CD4-positive, alpha-beta memory T cell (primary cell): ENCODE data around the gene ATG3. TPM values are rescaled to one million over a fixed set of nuclear protein-coding genes. Genes with fewer than 3 reads are reported as not detected.

Experiments used
- CTCF ChIA-PET: fragments of 350-600 bp; sonication (Branson Sonifier 250); formaldehyde crosslinking; loops from one replicate; lab custom pipeline; 2021; ENCODE audit warnings: inconsistent platforms; ENCODE audit not compliant: partially characterized antibody; lab: Charles Lee
- POLR2A ChIA-PET: fragments of 350-600 bp; sonication (Branson Sonifier 250); formaldehyde crosslinking; loops from one replicate; lab custom pipeline; 2021; ENCODE audit not compliant: partially characterized antibody; lab: Charles Lee
- DNase-seq, 5 donors: peaks; one replicate each; pipeline versions ENCODE4 v3.0.0 to v3.0.0-alpha.2; 2020 to 2022; ENCODE audit warnings: mixed read lengths in 1 of 5
- H3K27ac ChIP-seq: one replicate; pipeline ENCODE4 v1.7.0; 2013; ENCODE audit warnings: low read depth, low read length
- H3K27me3 ChIP-seq: 2 replicates; pipeline ENCODE4 v1.7.0; 2013; ENCODE audit warnings: mild to moderate bottlenecking, low read length, moderate library complexity; ENCODE audit not compliant: insufficient read depth
- H3K36me3 ChIP-seq: 2 replicates; pipeline ENCODE4 v1.7.0; 2013; ENCODE audit warnings: mild to moderate bottlenecking, low read length, moderate library complexity; ENCODE audit not compliant: insufficient read depth
- H3K4me1 ChIP-seq: 2 replicates; pipeline ENCODE4 v1.7.0; 2013; ENCODE audit warnings: mild to moderate bottlenecking, low read length, moderate library complexity; ENCODE audit not compliant: insufficient read depth
- H3K4me3 ChIP-seq, 2 donors: one replicate each; pipeline ENCODE4 v1.7.0; 2013; ENCODE audit warnings: low read length in 2 of 2, mild to moderate bottlenecking in 1 of 2
- H3K9me3 ChIP-seq, 2 donors: one replicate each; pipeline ENCODE4 v1.7.0; 2013; ENCODE audit warnings: low read length in 2 of 2, control low read depth in 1 of 2; ENCODE audit not compliant: control insufficient read depth in 1 of 2
- H3K27ac Mint-ChIP-seq, 7 donors: one replicate each; pipeline ENCODE4 v1.8.0; 2020 to 2021; ENCODE audit warnings: mixed read lengths in 7 of 7, mild to moderate bottlenecking in 6 of 7, inconsistent platforms in 3 of 7, moderate library complexity in 3 of 7
- H3K27me3 Mint-ChIP-seq, 2 donors: one replicate each; pipeline ENCODE4 v1.8.0; 2020 to 2021; ENCODE audit warnings: mixed read lengths in 2 of 2
- H3K36me3 Mint-ChIP-seq, 2 donors: one replicate each; pipeline ENCODE4 v1.8.0; 2020 to 2021; ENCODE audit warnings: mixed read lengths in 2 of 2, inconsistent platforms in 1 of 2, mild to moderate bottlenecking in 1 of 2
- H3K4me1 Mint-ChIP-seq, 4 donors: one replicate each; pipeline ENCODE4 v1.8.0; 2020 to 2021; ENCODE audit warnings: mixed read lengths in 4 of 4, mild to moderate bottlenecking in 1 of 4
- H3K4me3 Mint-ChIP-seq, 8 donors: one replicate each; pipeline ENCODE4 v1.8.0; 2020 to 2021; ENCODE audit warnings: mixed read lengths in 8 of 8, mild to moderate bottlenecking in 7 of 8, moderate library complexity in 6 of 8, inconsistent platforms in 3 of 8
- H3K9me3 Mint-ChIP-seq, 8 donors: one replicate each; pipeline ENCODE4 v1.8.0; 2020 to 2021; ENCODE audit warnings: mixed read lengths in 8 of 8, mild to moderate bottlenecking in 5 of 8, inconsistent platforms in 3 of 8, moderate library complexity in 1 of 8
- intact Hi-C: fragments of 100-400 bp; cut with micrococcal nuclease; formaldehyde crosslinking; loops from one replicate; pipeline ENCODE4 v1.15.1; 2023
- polyA plus RNA-seq, 2 donors: library from polyadenylated mRNA; unstranded; fragments of 300-500 nt; fragmentation: Illumina TruSeq; gene quantifications; one replicate each; pipeline ENCODE4 v1.2.3, GENCODE V29; 2021
- total RNA-seq, 2 experiments: library from RNA; stranded (reverse); gene quantifications; one replicate each; pipeline ENCODE4 v1.2.3, GENCODE V29; 2021

The ATG3 gene
- total and polyA plus RNA-seq, 4 experiments from 2014 or later = 49.0 to 107 (median 62.1) TPM

GRCh38 chr3:112598731-112599130 is 37.0 kb upstream of the ATG3 start:
- Mint-ChIP-seq H3K9me3 (no peaks in the 10 kb centered on the region), H3K27ac (peak overlapping the region in 1 of 7 donors; percentile 14), H3K4me3 (no peak overlapping the region), H3K27me3 (no peaks in the 10 kb centered on the region), H3K4me1 (no peaks in the 10 kb centered on the region), H3K36me3 (peaks cover 10 to 25% of the 10 kb centered on the region in 2 donors)
- Histone ChIP-seq H3K27me3 (no peaks in the 10 kb centered on the region), H3K27ac (no peak overlapping the region), H3K4me3 (no peak overlapping the region), H3K36me3 (no peaks in the 10 kb centered on the region), H3K9me3 (no peaks in the 10 kb centered on the region), H3K4me1 (no peaks in the 10 kb centered on the region)
- intact Hi-C loops = no loop called here
- POLR2A ChIA-PET = no interaction called here
- CTCF ChIA-PET = no interaction called here
- no peak for DNase-seq

GRCh38 chr3:112597945-112598344 is 36.2 kb upstream of the ATG3 start:
- H3K27me3 Mint-ChIP-seq = no peaks in the 10 kb centered on the region
- Histone ChIP-seq H3K36me3 (no peaks in the 10 kb centered on the region), H3K4me3 (no peak overlapping the region), H3K9me3 (no peaks in the 10 kb centered on the region), H3K27ac (no peak overlapping the region), H3K27me3 (no peaks in the 10 kb centered on the region), H3K4me1 (no peaks in the 10 kb centered on the region)
- intact Hi-C loops = no loop called here
- H3K4me1 Mint-ChIP-seq = no peaks in the 10 kb centered on the region
- H3K9me3 Mint-ChIP-seq = peaks cover 0 to under 1% (median 0%) of the 10 kb centered on the region in 8 donors
- H3K4me3 Mint-ChIP-seq = no peak overlapping the region
- ChIA-PET POLR2A (no interaction called here), CTCF (interaction anchor here (0.6 kb wide), 1 partner anchor 105 kb away, joined by 3 read pairs; no protein-coding TSS in a partner anchor)
- DNase-seq = no peak
- H3K27ac Mint-ChIP-seq = no peak overlapping the region
- peaks cover 14 to 30% of the 10 kb centered on the region in 2 donors for H3K36me3 Mint-ChIP-seq

GRCh38 chr3:112594856-112595255 is 33.1 kb upstream of the ATG3 start:
- intact Hi-C loops = no loop called here
- Histone ChIP-seq H3K9me3 (no peaks in the 10 kb centered on the region), H3K36me3 (no peaks in the 10 kb centered on the region), H3K4me3 (no peak overlapping the region), H3K27me3 (no peaks in the 10 kb centered on the region), H3K27ac (no peak overlapping the region), H3K4me1 (no peaks in the 10 kb centered on the region)
- H3K4me1 Mint-ChIP-seq = peaks cover 0 to 6% (median 0%) of the 10 kb centered on the region in 4 donors
- H3K27me3 Mint-ChIP-seq = no peaks in the 10 kb centered on the region
- DNase-seq = no peak
- ChIA-PET POLR2A (no interaction called here), CTCF (interaction anchor here (1.0 kb wide), 1 partner anchor 11 kb away, joined by 3 read pairs; no protein-coding TSS in a partner anchor)
- no peak overlapping the region for H3K4me3 Mint-ChIP-seq
- no peak overlapping the region for H3K27ac Mint-ChIP-seq
- peaks cover 0 to 8% (median 3%) of the 10 kb centered on the region in 8 donors for H3K9me3 Mint-ChIP-seq
- H3K36me3 Mint-ChIP-seq = peaks cover 36 to 61% of the 10 kb centered on the region in 2 donors

GRCh38 chr3:112593258-112593657 is 31.5 kb upstream of the ATG3 start:
- Histone ChIP-seq H3K4me1 (no peaks in the 10 kb centered on the region), H3K27ac (no peak overlapping the region), H3K9me3 (no peaks in the 10 kb centered on the region), H3K4me3 (no peak overlapping the region), H3K27me3 (no peaks in the 10 kb centered on the region), H3K36me3 (no peaks in the 10 kb centered on the region)
- H3K9me3 Mint-ChIP-seq = peaks cover 0 to 8% (median 3%) of the 10 kb centered on the region in 8 donors
- peaks cover 48 to 70% of the 10 kb centered on the region in 2 donors for H3K36me3 Mint-ChIP-seq
- H3K4me3 Mint-ChIP-seq = no peak overlapping the region
- no peak for DNase-seq
- ChIA-PET POLR2A (no interaction called here), CTCF (no interaction called here)
- no peak overlapping the region for H3K27ac Mint-ChIP-seq
- H3K4me1 Mint-ChIP-seq = peaks cover 0 to 6% (median 0%) of the 10 kb centered on the region in 4 donors
- H3K27me3 Mint-ChIP-seq = no peaks in the 10 kb centered on the region
- intact Hi-C loops = no loop called here

- peaks cover 0 to 2% (median under 1%) of the 10 kb centered on the region in 8 donors for H3K9me3 Mint-ChIP-seq
- no peaks in the 10 kb centered on the region for H3K27me3 ChIP-seq
- no peak overlapping the region for H3K27ac Mint-ChIP-seq
- no peak overlapping the region for H3K4me3 Mint-ChIP-seq
- H3K4me1 Mint-ChIP-seq = peaks cover 2 to 5% (median 4%) of the 10 kb centered on the region in 4 donors
- H3K4me1 ChIP-seq = no peaks in the 10 kb centered on the region
- intact Hi-C loops = no loop called here
- H3K36me3 Mint-ChIP-seq = peaks cover 74 to 79% of the 10 kb centered on the region in 2 donors
- H3K27me3 Mint-ChIP-seq = no peaks in the 10 kb centered on the region
- no peak overlapping the region for H3K27ac ChIP-seq
- DNase-seq = no peak
- H3K9me3 ChIP-seq = no peaks in the 10 kb centered on the region
- CTCF ChIA-PET = no interaction called here
- H3K36me3 ChIP-seq = peaks cover 19% of the 10 kb centered on the region
- POLR2A ChIA-PET = no interaction called here
- no peak overlapping the region for H3K4me3 ChIP-seq
Measured at GRCh38 chr3:112587336-112587735, 25.6 kb upstream of the ATG3 start.

GRCh38 chr3:112585782-112586181 is 24.0 kb upstream of the ATG3 start:
- Histone ChIP-seq H3K36me3 (peaks cover 22% of the 10 kb centered on the region), H3K4me1 (no peaks in the 10 kb centered on the region), H3K27ac (no peak overlapping the region), H3K27me3 (no peaks in the 10 kb centered on the region), H3K4me3 (no peak overlapping the region), H3K9me3 (no peaks in the 10 kb centered on the region)
- H3K27ac Mint-ChIP-seq = no peak overlapping the region
- H3K4me3 Mint-ChIP-seq = no peak overlapping the region
- H3K4me1 Mint-ChIP-seq = peaks cover 2 to 5% (median 4%) of the 10 kb centered on the region in 4 donors
- DNase-seq = no peak
- peaks cover 63 to 79% of the 10 kb centered on the region in 2 donors for H3K36me3 Mint-ChIP-seq
- ChIA-PET CTCF (interaction anchor here (1.1 kb wide), 2 partner anchors 37 to 394 kb away, joined by 3 read pairs; no protein-coding TSS in a partner anchor), POLR2A (no interaction called here)
- H3K9me3 Mint-ChIP-seq = no peaks in the 10 kb centered on the region
- H3K27me3 Mint-ChIP-seq = no peaks in the 10 kb centered on the region
- intact Hi-C loops = no loop called here

- H3K36me3 ChIP-seq = peaks cover 27% of the 10 kb centered on the region
- CTCF ChIA-PET = interaction anchor here (0.8 to 1.9 kb wide), 7 partner anchors 15 to 706 kb away, joined by 3 to 10 read pairs (median 6); partner anchors contain the start of genes ATG3 and SLC35A5
- peaks cover 50 to 80% of the 10 kb centered on the region in 2 donors for H3K36me3 Mint-ChIP-seq
Measured at GRCh38 chr3:112583105-112583504, 21.3 kb upstream of the ATG3 start.

More at GRCh38 chr3:112583105-112583504, 21.3 kb upstream of the ATG3 start:
- no peak overlapping the region for H3K27ac ChIP-seq
- Mint-ChIP-seq H3K27ac (no peak overlapping the region), H3K4me1 (peaks cover 3 to 5% (median 4%) of the 10 kb centered on the region in 4 donors), H3K4me3 (no peak overlapping the region), H3K9me3 (no peaks in the 10 kb centered on the region), H3K27me3 (no peaks in the 10 kb centered on the region)
- H3K27me3 ChIP-seq = no peaks in the 10 kb centered on the region
- no peaks in the 10 kb centered on the region for H3K4me1 ChIP-seq
- intact Hi-C loops = loop anchor here (5.0 kb wide), 2 partner anchors 229 to 394 kb away; partner anchors contain the start of gene CD200R1
- H3K9me3 ChIP-seq = no peaks in the 10 kb centered on the region
- POLR2A ChIA-PET = no interaction called here
- H3K4me3 ChIP-seq = no peak overlapping the region
- no peak for DNase-seq
